SH-SY5Y (cell line): ENCODE results near the gene ANGEL2.

Experiments used
- GATA2 ChIP-seq: IDR thresholded peaks from 2 replicates; pipeline ENCODE4 v1.6.1; 2011; ENCODE audit warnings: mild to moderate bottlenecking, low read depth, low read length
- GATA3 ChIP-seq: IDR thresholded peaks from 2 replicates; pipeline ENCODE4 v1.6.1; 2011; ENCODE audit warnings: low read depth, mild to moderate bottlenecking, low read length, moderate library complexity

DNA sequence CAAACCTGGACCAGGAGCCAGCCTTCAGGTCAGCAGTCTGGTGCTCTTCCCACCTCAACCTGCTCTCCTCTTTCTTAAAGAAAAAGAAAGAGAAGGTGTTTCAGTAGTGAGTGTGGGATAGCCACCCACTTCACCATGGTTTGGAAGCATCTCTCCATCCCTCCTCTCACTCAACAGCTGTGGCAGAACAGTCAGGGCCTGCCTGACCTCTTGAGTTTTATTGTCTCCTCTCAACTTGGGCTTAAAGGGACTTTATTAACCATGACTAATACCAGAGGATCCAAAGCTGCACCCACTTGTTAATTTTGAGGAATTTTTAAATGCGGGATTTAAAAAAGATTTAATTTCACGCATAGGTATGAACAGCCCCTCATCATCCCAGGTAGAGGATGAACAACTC, 65.9 kb downstream of the ANGEL2 start:
- no peak for TF ChIP-seq GATA2
- no peak for TF ChIP-seq GATA3
